ENCODE measurements around the gene CFAP46.
A peak's percentile ranks its signal among the peaks of the same experiment; 100 is the strongest.
"Not testable (repeated sequence)": the region's sequence is repeated elsewhere in the genome, so short reads cannot be mapped to it uniquely, and the experiment has no call there.

CFAP46 gene

DNA sequence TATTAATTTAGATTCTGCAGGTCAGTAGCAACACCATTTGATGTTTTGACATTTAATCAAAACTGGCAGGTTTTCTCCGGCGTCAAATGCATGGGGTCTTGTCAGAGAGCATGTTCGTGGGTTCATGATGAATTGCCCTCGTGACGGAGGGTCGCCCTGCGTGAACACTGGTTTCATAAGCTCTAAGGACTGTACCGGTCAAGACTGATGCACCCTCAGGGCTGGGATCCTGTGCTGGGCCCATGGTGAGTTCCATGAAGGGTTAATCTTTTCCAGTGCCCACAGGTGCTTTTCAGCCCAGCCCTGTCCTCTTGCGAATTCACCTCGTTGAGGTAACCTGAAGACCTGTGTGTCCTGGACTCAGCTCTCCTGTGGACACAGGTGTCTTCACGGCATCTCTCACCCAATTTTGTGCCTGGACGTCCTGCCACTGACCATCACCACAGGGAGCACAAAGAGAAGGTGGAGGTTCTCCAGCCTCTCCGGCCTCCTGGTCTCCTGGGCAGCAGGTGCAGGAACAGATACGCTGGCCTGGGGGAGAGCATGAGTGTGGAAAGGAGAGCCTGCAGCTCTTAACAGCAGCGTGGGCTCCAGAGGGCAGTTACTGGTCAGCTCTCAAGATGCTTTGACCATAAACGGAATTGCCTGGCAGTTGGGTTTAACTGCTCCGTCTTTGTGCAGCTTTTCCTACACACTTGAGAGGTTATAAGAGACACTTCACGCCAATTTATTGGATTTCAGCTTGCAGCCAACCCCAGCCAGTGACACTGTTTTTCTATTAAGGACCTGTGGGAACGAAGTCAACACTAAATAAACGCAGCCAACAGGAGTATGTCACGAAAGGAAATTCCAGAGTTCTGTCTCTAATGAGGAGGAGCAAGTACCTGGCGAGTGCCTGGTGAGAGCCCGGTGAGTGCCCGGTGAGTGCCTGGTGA lies 37.4 kb upstream of the CFAP46 start:
- DNase-seq = no peak

DNA sequence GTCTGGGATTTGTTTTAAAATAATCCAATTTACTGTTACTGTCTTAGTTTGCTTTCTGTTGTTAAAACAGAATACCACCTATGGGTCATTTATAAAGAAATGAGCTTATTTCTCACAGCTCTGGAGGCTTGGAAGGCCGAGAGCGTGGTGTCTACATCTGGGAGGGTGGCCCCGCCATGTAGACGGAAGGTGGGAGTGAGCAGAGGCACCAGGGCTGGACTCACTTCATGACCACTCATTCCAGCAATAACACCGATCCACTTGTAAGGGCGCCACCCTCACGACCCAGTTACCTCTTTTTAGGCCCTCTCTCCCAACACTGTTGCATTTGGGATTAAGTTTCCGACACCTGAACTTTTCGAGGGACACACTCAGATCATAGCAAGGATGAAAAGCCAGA lies 36.2 kb upstream of the CFAP46 start:
- DNase-seq = no peak

GRCh38 chr10:132977807-132978206 lies 35.4 kb upstream of the CFAP46 start:
- no peak for DNase-seq

- no peak for DNase-seq
Observed at GRCh38 chr10:132977076-132977475, 34.7 kb upstream of the CFAP46 start.

- no peak for DNase-seq
Observed at GRCh38 chr10:132975831-132976682, 33.7 kb upstream of the CFAP46 start.

- DNase-seq = no peak
Observed at GRCh38 chr10:132974886-132975830, 32.8 kb upstream of the CFAP46 start.

DNA sequence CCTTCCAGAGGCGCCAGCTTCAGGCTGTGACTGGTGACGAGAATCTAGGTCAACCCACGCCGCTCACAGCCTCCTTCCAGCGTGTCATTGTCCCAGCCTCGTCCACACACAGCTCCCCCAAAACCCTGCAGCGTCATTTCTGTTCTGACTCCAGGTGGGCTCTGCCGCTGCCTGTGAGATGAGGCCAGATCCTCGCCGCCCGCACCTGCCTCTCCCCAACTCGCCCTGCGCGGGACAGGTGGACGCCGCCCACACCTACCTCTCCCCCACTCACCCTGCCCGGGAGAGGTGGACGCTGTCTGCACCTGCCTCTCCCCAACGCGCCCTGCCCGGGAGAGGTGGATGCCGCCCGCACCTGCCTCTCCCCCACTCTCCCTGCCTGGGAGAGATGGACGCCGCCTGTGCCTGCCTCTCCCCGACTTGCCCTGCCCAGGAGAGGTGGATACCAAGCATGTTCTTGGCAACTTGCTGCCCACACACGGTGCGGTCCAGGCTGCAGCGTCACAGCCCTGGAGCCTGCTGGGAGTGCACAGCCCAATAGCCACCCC lies 32.0 kb upstream of the CFAP46 start:
- DNase-seq = no peak

GRCh38 chr10:132973903-132974241 lies 31.5 kb upstream of the CFAP46 start:
- no peak for DNase-seq

DNA sequence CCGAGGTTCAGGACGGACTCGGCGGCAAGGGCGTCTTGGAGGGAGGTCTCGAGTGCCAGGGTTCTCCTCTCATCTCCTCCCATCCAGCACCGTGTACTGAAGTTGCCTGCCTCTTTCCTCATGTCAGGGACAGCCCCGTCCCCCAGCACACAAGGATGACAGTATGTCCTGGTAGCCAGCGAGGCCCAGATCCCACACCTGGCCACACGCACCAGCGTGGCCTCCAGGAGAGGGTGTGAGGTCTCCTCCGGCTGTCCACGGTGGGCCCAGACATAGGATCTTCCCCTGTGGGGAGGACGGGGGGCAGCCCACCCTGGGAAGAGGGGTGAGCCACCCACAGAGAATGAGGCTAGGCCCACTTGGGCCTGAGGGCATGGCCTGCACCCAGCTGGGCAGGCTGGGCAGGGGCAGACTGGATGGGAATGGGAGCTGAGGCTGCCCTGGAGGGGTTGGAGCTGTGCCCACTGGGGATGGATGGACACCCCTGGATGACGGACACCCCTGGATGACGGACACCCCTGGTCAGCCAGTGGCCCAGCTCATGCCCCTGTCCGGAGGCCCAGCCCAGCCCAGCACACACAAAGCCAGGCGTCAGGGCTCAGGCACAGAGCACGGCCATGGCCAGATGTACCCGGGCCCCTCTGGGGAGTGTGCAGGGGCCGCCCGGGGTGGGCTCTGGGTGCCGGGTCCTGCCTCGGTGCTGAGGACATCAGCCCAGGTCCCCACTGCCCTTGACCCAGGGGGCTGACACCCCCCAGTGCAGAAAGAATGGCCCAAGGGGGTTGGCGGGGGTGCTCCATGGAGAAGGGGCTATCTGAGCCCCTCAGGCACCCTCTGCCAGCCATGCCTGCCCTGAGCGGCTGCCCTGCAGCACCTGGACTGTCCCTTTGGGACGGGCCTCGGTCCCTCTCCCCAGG lies 30.9 kb upstream of the CFAP46 start:
- DNase-seq = no peak

DNA sequence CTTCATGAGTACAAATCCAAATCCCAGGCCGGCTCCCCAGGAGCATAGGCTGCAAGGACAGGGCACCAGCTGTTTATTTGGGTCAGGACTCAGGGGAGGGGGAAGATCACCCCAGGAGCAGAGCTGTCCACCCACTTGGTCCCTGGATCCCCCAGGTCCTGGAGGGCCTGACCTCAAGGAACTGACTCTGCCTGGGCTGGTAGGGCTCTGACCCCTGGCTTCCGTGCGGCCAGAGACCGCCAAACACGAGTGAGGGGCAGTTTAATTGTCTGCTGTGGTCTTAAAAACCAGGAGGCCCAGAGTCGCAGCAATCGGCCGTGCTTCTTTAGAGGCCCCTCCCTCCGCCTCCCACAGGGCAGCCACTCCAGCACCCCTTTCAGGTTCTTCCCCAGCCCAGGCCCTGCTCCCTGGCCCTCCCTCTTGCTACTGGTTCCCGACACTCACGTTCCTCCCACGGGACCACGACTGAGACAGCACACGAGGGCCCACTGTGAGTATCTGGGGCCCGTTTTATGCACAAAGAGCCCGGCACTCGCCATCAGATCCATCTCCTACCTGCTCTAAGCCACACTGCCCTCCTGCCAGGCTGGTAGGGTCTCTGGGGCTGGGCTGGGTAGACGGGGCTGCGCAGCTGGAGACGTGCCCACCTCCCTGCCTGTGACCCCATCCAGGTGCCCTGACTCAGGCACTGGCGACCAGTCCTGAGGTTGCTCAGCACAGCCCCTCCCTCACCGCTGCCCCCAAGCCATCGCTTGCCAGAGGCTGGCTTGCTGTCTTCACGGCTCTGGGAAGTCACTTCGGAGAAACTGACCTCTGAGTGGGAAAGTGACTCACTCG lies 30.0 kb upstream of the CFAP46 start:
- no peak for DNase-seq

DNA sequence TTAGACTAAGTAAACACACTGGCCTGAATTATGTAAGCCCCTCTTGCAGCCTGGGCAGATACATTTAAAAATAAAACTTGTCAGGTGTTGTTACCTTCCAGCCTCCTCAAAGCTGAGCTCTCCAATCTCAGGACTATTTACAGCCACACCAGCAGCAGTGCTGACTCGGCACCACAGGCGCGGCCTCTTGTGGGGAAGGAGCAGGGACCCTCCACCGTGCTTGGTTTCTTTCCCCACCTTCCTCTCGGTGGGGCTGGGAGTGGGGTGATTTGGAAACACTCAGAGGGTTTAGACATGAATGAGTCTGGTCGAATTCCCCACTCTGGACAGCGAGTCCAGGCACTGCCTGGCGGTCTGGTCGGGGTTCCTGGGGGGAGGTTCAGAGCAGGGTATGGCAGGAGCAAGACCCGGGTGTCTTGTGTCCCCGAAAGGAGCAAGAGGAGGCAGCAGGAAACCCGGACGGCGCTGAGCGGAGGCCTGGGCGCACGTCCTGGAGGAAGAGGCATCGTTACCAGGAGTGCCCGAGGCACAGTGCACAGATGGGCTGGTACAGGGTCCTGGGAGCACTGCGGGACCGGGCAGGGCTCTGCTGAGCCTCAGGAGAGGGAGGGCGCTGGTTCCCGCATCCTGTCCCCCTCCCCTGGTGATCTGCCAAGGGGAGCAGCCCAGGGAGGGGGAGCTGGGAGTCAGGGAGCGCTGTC lies 29.2 kb upstream of the CFAP46 start:
- DNase-seq = no peak

- no peak for DNase-seq
Observed at GRCh38 chr10:132970641-132971438, 28.5 kb upstream of the CFAP46 start.

DNA sequence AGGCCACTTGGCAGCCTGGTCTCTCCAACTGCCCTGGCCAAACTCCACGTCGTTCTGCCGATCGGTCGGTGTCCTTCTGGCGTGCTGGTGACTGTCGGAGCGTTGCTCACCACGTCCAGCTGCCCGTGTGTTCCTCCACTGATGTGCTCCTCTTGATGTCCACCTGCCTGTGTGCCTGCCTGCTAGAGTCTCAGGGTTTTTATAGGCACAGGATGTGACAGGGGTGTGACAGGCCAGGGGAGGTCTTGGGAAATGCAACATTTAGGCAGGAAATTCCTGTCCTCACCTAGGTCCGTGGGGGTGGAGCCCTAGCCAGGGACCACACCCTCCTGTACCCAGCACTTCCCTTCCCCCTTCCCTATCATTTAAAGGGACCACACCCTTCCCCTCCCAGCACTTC lies 25.2 kb upstream of the CFAP46 start:
- no peak for DNase-seq

DNA sequence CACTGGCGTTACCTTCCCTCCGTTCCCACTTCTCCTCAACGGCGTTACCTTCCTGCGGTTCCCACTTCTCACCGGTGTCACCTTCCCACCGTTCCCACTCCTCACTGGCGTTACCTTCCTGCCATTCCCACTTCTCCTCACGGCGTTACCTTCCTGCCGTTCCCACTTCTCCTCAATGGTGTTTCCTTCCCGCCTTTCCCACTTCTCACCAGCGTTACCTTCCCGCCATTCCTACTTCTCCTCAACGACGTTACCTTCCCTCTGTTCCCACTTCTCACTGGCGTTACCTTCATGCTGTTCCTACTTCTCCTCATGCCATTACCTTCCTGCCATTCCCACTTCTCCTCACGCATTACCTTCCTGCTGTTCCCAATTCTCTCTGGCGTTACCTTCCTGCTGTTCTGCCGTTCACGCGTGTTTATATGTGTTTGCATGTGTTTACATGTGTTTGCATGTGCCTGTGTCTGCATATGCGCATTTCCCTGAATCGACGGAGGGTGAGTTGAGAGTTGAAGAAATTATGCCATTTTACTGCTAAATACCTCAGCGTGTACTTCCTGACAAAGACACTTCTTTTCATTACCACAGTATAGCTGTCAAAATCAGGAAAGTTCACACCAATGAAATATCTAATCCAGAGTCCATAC lies 23.2 kb upstream of the CFAP46 start:
- peak; percentile 41 for DNase-seq

- not testable (repeated sequence) for DNase-seq
Observed at GRCh38 chr10:132964707-132965410, 22.5 kb upstream of the CFAP46 start.

DNA sequence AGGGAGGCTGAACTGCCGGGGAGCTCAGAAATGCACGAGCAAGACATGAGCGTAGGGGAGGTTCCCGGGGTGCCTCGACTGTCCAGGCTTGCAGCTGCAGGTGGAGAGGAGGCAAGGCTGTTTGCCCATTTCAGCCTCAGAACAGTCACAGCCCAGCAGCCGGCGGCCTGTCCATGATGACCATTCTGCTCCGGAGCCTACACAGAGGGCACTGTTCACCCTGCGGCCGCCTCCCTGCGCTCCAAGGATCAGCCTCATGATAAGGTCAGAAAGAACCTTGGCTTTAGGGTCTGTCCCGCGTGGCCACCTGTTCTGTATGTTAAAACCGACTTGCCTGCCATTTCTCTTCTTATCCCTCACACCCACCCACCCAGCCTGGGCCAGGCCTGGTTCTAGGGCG lies 21.9 kb upstream of the CFAP46 start:
- DNase-seq = no peak

DNA sequence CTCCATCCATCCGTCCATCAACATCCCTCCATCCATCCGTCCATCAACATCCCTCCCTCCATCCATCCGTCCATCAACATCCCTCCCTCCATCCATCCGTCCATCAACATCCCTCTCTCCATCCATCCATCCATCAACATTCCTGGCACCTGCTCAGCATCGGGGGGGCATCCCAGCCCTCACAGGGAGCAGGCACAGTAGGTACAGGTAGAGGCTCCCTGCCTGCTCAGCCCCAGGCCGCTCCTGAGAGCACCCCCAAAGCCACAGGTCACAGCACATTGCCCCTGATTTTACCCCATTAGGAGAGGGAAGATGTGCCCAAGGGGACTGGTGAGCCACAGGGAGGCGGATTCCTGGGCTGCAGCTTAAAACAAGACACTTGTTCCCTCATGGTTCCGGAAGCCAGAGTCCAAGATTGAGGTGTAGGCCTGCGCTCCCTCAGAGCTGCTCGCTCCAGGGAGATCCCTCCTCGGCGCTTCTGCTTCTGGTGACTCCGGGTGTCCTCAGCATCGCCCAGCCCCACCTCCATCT lies 21.1 kb upstream of the CFAP46 start:
- DNase-seq = no peak

All from NCI-H187 treated with DMSO at 0.1 percent for 48 hours (cell line).